Cortex of kidney (tissue), 1 donor: ENCODE results near the gene TCP10L.
"Not testable (repeated sequence)": the region's sequence is repeated elsewhere in the genome, so short reads cannot be mapped to it uniquely, and the experiment has no call there.

Experiments
- DNase-seq: peaks from one replicate; lab custom pipeline; 2025; lab: John Stamatoyannopoulos, UW

TCP10L gene

GRCh38 chr21:32585042-32585710 is at the start of gene TCP10L:
Gene TCP10L, minus strand, starts transcription at chr21:32585523. Its CDS starts 1,219 bp downstream, at chr21:32584304.
- no peak for DNase-seq

- no peak for DNase-seq
Observed at GRCh38 chr21:32626621-32627196, 41.4 kb upstream of the TCP10L start.

- not testable (repeated sequence) for DNase-seq
Observed at GRCh38 chr21:32618218-32618617, 32.9 kb upstream of the TCP10L start.

GRCh38 chr21:32613436-32614043 is 28.2 kb upstream of the TCP10L start:
- no peak for DNase-seq

GRCh38 chr21:32612999-32613337 is 27.6 kb upstream of the TCP10L start:
- no peak for DNase-seq

- DNase-seq: peak; percentile 42
Observed at GRCh38 chr21:32612075-32612998, 27.0 kb upstream of the TCP10L start, which contains the start of gene CFAP298. Gene CFAP298, minus strand, starts transcription at chr21:32612377. Its CDS starts 134 bp downstream, at chr21:32612243.

- DNase-seq: no peak
Observed at GRCh38 chr21:32611471-32611997, 26.2 kb upstream of the TCP10L start.

- not testable (repeated sequence) for DNase-seq
Observed at GRCh38 chr21:32610940-32611339, 25.6 kb upstream of the TCP10L start.

GRCh38 chr21:32608851-32609250 is 23.5 kb upstream of the TCP10L start:
- no peak for DNase-seq

- no peak for DNase-seq
Observed at GRCh38 chr21:32605469-32605868, 20.1 kb upstream of the TCP10L start.

- no peak for DNase-seq
Observed at GRCh38 chr21:32604464-32604863, 19.1 kb upstream of the TCP10L start.

GRCh38 chr21:32603131-32603530 is 17.8 kb upstream of the TCP10L start:
- DNase-seq: no peak

GRCh38 chr21:32602099-32602498 is 16.8 kb upstream of the TCP10L start:
- no peak for DNase-seq

- no peak for DNase-seq
Observed at GRCh38 chr21:32599526-32599925, 14.2 kb upstream of the TCP10L start.

GRCh38 chr21:32599091-32599490 is 13.8 kb upstream of the TCP10L start:
- no peak for DNase-seq

GRCh38 chr21:32597205-32597604 is 11.9 kb upstream of the TCP10L start:
- no peak for DNase-seq

GRCh38 chr21:32595431-32595830 is 10.1 kb upstream of the TCP10L start:
- DNase-seq: no peak

GRCh38 chr21:32593690-32594089 is 8.4 kb upstream of the TCP10L start:
- DNase-seq: no peak

- no peak for DNase-seq
Observed at GRCh38 chr21:32592929-32593502, 7.7 kb upstream of the TCP10L start.

- no peak for DNase-seq
Observed at GRCh38 chr21:32590130-32590529, 4.8 kb upstream of the TCP10L start.

- DNase-seq: no peak
Observed at GRCh38 chr21:32587651-32588050, 2.3 kb upstream of the TCP10L start.

GRCh38 chr21:32587120-32587519 is 1.8 kb upstream of the TCP10L start:
- no peak for DNase-seq
